ENCODE data around the gene ARHGAP15.

ARHGAP15 gene

GRCh38 chr2:143329288-143329687 lies 200.1 kb downstream of the ARHGAP15 start:
- Histone ChIP-seq H3K9me3 (ENCODE audit: severe bottlenecking) (no peaks in the 10 kb centered on the region), H3K27ac (no peak overlapping the region), H3K36me3 (no peaks in the 10 kb centered on the region), H3K27me3 (ENCODE audit: insufficient read depth, low read depth, severe bottlenecking) (no peaks in the 10 kb centered on the region), H3K4me3 (ENCODE audit: low read depth, low read length) (no peak overlapping the region)
- TF ChIP-seq CTCF (IDR thresholded peaks at IDR 0.05; ENCODE audit: low read depth, low read length), result no peak
- no peak for DNase-seq

- no peaks in the 10 kb centered on the region for H3K36me3 ChIP-seq
- H3K9me3 ChIP-seq (ENCODE audit: severe bottlenecking), result no peaks in the 10 kb centered on the region
- DNase-seq, result no peak
- H3K4me3 ChIP-seq (ENCODE audit: low read depth, low read length), result no peak overlapping the region
- H3K27ac ChIP-seq, result no peak overlapping the region
- no peak for TF ChIP-seq CTCF (IDR thresholded peaks at IDR 0.05; ENCODE audit: low read depth, low read length)
- no peaks in the 10 kb centered on the region for H3K27me3 ChIP-seq (ENCODE audit: insufficient read depth, low read depth, severe bottlenecking)
Observed at GRCh38 chr2:143333168-143333791, 204.1 kb downstream of the ARHGAP15 start.

GRCh38 chr2:143333847-143334246 lies 204.6 kb downstream of the ARHGAP15 start:
- no peaks in the 10 kb centered on the region for H3K9me3 ChIP-seq (ENCODE audit: severe bottlenecking)
- H3K27ac ChIP-seq, result no peak overlapping the region
- no peaks in the 10 kb centered on the region for H3K36me3 ChIP-seq
- no peaks in the 10 kb centered on the region for H3K27me3 ChIP-seq (ENCODE audit: insufficient read depth, low read depth, severe bottlenecking)
- no peak for DNase-seq
- no peak for TF ChIP-seq CTCF (IDR thresholded peaks at IDR 0.05; ENCODE audit: low read depth, low read length)
- H3K4me3 ChIP-seq (ENCODE audit: low read depth, low read length), result no peak overlapping the region

- H3K27ac ChIP-seq, result no peak overlapping the region
- H3K27me3 ChIP-seq (ENCODE audit: insufficient read depth, low read depth, severe bottlenecking), result no peaks in the 10 kb centered on the region
- DNase-seq, result no peak
- H3K4me3 ChIP-seq (ENCODE audit: low read depth, low read length), result no peak overlapping the region
- TF ChIP-seq CTCF (IDR thresholded peaks at IDR 0.05; ENCODE audit: low read depth, low read length), result no peak
- H3K9me3 ChIP-seq (ENCODE audit: severe bottlenecking), result no peaks in the 10 kb centered on the region
- H3K36me3 ChIP-seq, result no peaks in the 10 kb centered on the region
Observed at GRCh38 chr2:143334837-143335236, 205.6 kb downstream of the ARHGAP15 start.

GRCh38 chr2:143336719-143337210 lies 207.5 kb downstream of the ARHGAP15 start:
- no peaks in the 10 kb centered on the region for H3K9me3 ChIP-seq (ENCODE audit: severe bottlenecking)
- H3K4me3 ChIP-seq (ENCODE audit: low read depth, low read length), result no peak overlapping the region
- H3K27me3 ChIP-seq (ENCODE audit: insufficient read depth, low read depth, severe bottlenecking), result no peaks in the 10 kb centered on the region
- no peak for TF ChIP-seq CTCF (IDR thresholded peaks at IDR 0.05; ENCODE audit: low read depth, low read length)
- H3K36me3 ChIP-seq, result no peaks in the 10 kb centered on the region
- H3K27ac ChIP-seq, result no peak overlapping the region
- DNase-seq, result no peak

GRCh38 chr2:143341478-143341877 lies 212.3 kb downstream of the ARHGAP15 start:
- no peak for TF ChIP-seq CTCF (IDR thresholded peaks at IDR 0.05; ENCODE audit: low read depth, low read length)
- H3K36me3 ChIP-seq, result no peaks in the 10 kb centered on the region
- no peaks in the 10 kb centered on the region for H3K27me3 ChIP-seq (ENCODE audit: insufficient read depth, low read depth, severe bottlenecking)
- H3K27ac ChIP-seq, result no peak overlapping the region
- H3K9me3 ChIP-seq (ENCODE audit: severe bottlenecking), result no peaks in the 10 kb centered on the region
- DNase-seq, result no peak
- H3K4me3 ChIP-seq (ENCODE audit: low read depth, low read length), result no peak overlapping the region
